Urothelium cell line (cell line): Measurements from ENCODE around the gene GOT1.

Experiments
- DNase-seq: peaks from one replicate; pipeline ENCODE4 v3.0.0; 2011; ENCODE audit warnings: low spot score, mixed read lengths
- FAIRE-seq: peaks from 2 replicates; lab custom pipeline; 2011; peaks lifted over from hg19 to GRCh38; lab: Jason Lieb, UNC

Gene GOT1

GRCh38 chr10:99396471-99396870, 34.0 kb downstream of the GOT1 start:
- FAIRE-seq (no peak), DNase-seq (peak; percentile 46)

- peak; percentile 91 for DNase-seq
- FAIRE-seq, result peak; percentile 55
These were observed 34.5 kb downstream of the GOT1 start for GRCh38 chr10:99395750-99396445.

GRCh38 chr10:99394761-99395386, 35.5 kb downstream of the GOT1 start:
- peak; percentile 53 for FAIRE-seq
- DNase-seq, result no peak

- DNase-seq (no peak), FAIRE-seq (no peak)
These were observed 36.2 kb downstream of the GOT1 start for GRCh38 chr10:99394256-99394655.

GRCh38 chr10:99393683-99394082, 36.7 kb downstream of the GOT1 start:
- FAIRE-seq (no peak), DNase-seq (no peak)

- FAIRE-seq (no peak), DNase-seq (peak; percentile 26)
These were observed 37.4 kb downstream of the GOT1 start for GRCh38 chr10:99393036-99393435.

GRCh38 chr10:99391346-99391745, 39.1 kb downstream of the GOT1 start:
- no peak for FAIRE-seq

GRCh38 chr10:99389729-99390480, 40.5 kb downstream of the GOT1 start:
- no peak for FAIRE-seq
- DNase-seq, result no peak

More at GRCh38 chr10:99391346-99391745, 39.1 kb downstream of the GOT1 start:
- DNase-seq, result no peak

- no peak for FAIRE-seq
- DNase-seq, result no peak
These were observed 42.9 kb downstream of the GOT1 start for GRCh38 chr10:99387541-99387940.

- DNase-seq (no peak), FAIRE-seq (no peak)
These were observed 43.4 kb downstream of the GOT1 start for GRCh38 chr10:99387071-99387470.

- FAIRE-seq (no peak), DNase-seq (no peak)
These were observed 48.2 kb downstream of the GOT1 start for GRCh38 chr10:99382176-99382575.

GRCh38 chr10:99375426-99375825, 55.0 kb downstream of the GOT1 start:
- FAIRE-seq (no peak), DNase-seq (no peak)

- DNase-seq (no peak), FAIRE-seq (no peak)
These were observed 55.5 kb downstream of the GOT1 start for GRCh38 chr10:99374972-99375371.

- DNase-seq, result no peak
- no peak for FAIRE-seq
These were observed 55.9 kb downstream of the GOT1 start for GRCh38 chr10:99374526-99374925.

GRCh38 chr10:99372546-99373271, 57.7 kb downstream of the GOT1 start:
- no peak for DNase-seq
- FAIRE-seq, result no peak

- FAIRE-seq (no peak), DNase-seq (peak; percentile 38)
These were observed 59.4 kb downstream of the GOT1 start for GRCh38 chr10:99370993-99371392.

- no peak for DNase-seq
- FAIRE-seq, result no peak
These were observed 60.9 kb downstream of the GOT1 start for GRCh38 chr10:99369551-99369950.

GRCh38 chr10:99369126-99369525, 61.3 kb downstream of the GOT1 start:
- DNase-seq (no peak), FAIRE-seq (no peak)

- FAIRE-seq (peak; percentile 78), DNase-seq (no peak)
These were observed 61.8 kb downstream of the GOT1 start for GRCh38 chr10:99368646-99369045.

GRCh38 chr10:99366666-99367065, 63.8 kb downstream of the GOT1 start:
- DNase-seq (no peak), FAIRE-seq (no peak)

GRCh38 chr10:99365736-99366135, 64.7 kb downstream of the GOT1 start:
- FAIRE-seq (no peak), DNase-seq (no peak)
